GM18873 (cell line): Measurements from ENCODE around the gene SPATS2L.

Experiments
- ATAC-seq: cut with Tn5 transposase; IDR thresholded peaks from one replicate; pipeline ENCODE4 v1.9.1; 2021; ENCODE audit warnings: mild to moderate bottlenecking, moderate library complexity, moderate number of reproducible peaks; ENCODE audit not compliant: unreplicated experiment, low FRiP score

SPATS2L gene

GRCh38 chr2:200288670-200289429 lies 17.6 kb upstream of the SPATS2L start:
- no peak for ATAC-seq

DNA sequence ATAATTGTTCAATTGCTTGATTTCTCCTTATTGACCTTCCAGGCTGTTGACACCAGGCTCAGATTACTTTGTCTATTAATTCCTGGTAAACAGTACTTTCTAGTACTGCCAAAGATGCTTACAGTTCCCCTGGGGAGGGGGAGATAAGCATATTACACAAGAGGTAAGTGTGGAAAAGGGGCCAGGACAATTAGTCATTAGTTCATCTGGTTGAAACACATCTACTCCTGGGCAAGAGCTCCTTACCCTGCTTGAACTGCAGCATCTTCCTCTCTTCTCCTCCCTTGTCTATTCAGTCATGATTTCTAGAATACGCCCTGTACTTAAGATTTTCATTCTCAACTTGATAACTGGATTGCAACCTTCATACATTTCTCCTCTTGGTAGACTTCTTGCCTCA lies 10.4 kb upstream of the SPATS2L start:
- ATAC-seq: no peak

DNA sequence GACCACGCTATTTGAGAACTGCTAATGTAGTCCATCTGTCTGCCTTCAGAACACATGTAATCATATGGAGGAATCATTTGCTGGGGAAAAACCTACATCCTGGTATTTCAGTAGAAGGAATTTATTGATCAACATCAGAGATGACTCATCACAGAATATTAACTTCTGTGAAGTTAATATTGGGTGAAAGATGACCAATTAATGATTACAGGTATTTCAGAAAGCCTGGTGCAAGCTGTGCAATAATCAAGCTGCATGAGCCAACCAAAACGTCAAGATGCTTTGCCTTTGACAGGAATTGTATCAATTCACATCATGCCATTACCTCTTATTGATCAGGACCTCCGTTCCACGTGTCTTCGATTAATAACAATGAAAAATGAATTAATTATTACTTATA lies 9.4 kb upstream of the SPATS2L start:
- ATAC-seq: no peak

DNA sequence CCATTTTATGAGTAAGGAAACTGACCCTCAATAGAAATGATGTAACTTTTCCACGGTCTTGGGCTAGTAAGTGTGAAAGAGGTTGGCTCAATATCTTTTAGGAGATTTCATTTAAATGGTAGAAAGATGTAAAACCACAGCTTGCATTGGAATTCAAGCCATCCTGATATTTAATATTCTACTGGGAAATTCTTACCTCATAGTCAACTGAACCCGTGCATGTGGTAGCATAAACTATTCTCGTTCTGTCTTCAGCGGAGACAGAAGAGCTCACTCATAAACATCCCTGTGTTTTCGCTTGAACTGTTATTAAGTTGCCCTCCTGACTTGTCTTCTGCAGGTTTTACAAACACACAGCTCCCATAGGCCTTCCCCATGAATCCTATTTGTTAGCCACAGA lies 8.5 kb upstream of the SPATS2L start:
- no peak for ATAC-seq

DNA sequence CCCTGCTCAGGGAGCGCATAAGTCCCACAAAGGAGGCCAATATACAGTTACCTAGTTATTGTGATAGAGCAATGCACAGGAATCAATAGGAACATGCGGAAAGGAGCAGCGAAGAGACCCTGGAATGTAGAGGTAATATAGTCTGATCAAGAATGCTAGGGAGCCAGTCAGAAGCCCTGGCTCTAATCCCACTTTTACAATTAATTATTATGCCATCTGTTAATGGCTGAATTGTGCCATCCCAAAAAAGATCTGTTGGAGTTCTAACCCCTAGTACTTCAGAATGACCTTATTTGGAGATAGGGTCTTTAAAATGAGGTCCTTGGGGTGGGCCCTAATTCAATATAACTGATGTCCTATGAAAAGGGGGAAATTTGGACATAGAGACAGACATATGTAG lies 7.7 kb upstream of the SPATS2L start:
- ATAC-seq: no peak

DNA sequence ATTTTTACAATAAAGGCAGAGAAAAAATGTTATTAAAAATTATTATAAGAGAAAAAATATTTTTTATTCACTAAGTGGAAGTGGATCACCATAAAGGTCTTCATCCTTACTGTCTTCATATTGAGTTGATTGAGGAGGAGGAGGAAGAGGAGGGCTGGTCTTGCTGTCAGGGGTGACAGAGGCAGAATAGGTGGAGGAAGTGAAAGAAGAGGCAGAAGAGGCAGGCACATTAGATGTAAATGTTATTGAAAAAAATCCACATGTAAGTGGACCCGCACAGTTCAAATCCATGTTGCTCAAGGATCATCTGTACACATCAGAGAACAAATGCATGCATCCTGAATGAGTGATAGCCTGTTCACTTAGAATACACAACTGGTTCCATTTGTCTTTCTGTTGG lies 6.4 kb upstream of the SPATS2L start:
- no peak for ATAC-seq

- no peak for ATAC-seq
Observed at GRCh38 chr2:200300638-200301314, 5.7 kb upstream of the SPATS2L start.

- ATAC-seq: no peak
Observed at GRCh38 chr2:200301953-200302858, 4.3 kb upstream of the SPATS2L start.

GRCh38 chr2:200302940-200303727 lies 3.4 kb upstream of the SPATS2L start:
- ATAC-seq: no peak

DNA sequence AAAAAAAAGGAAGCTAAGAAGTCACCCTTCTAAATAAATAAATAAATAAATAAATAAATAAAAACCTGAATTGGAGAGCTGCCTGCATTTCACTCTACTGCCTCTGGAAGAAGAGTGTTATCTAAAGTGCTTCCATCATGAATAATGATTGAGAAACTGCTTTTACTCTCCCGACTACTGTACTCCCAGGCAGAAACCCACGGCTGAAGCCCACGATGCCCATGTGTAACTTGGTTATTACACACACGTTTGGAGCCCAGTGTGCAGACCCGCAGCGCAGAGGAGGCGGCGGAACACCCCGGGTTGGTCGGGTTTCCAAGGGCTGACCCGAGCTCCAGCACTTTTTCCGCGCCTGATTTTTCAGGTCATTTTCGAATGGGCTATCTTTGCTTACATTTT lies 697 bp upstream of the SPATS2L start:
- ATAC-seq: no peak

DNA sequence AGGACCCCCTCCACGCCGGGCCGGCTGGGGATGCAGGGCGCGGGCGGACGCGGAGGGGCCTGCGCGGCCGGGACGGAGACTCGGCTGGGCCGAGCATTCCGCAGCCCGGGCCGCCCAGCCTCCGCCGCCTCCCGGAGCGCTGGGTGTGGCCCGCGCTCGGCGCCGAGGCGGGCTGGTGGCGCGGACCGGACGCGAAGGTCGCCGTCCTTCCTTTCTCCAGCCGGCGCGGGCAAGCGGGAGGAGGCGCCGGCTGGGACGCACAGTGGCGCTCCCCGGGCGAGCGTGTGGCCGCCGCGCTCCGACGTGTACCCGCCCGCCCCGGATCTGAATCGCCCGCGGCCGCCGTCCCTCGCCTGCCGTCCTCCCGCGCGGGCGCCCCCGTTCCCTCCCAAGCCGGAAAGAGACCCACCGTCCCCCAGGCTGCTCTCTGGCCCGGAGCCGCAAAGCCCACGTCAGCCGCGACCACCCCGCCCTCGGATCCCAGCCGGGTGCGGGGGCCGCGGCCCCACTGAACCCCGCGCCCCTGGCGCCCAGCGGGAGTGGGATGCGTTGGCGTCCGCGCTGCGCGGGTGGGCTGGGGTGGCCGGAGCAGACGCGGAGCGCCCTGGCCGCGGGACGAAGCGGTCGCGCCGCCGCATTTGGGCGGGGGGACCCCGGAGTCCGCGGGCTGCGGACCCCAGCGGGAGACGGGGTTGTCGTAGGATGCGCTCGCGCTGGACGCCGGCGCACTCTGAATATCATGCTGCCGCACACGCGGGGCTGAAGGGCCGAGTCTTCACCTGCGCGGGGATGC lies 634 bp downstream of the SPATS2L start:
- ATAC-seq: peak; percentile 42

- no peak for ATAC-seq
Observed at GRCh38 chr2:200307724-200308545, 1.4 kb downstream of the SPATS2L start.

- no peak for ATAC-seq
Observed at GRCh38 chr2:200308546-200309295, 2.2 kb downstream of the SPATS2L start.

- ATAC-seq: no peak
Observed at GRCh38 chr2:200309296-200310049, 3.0 kb downstream of the SPATS2L start.

- ATAC-seq: no peak
Observed at GRCh38 chr2:200310545-200310971, 4.1 kb downstream of the SPATS2L start.

DNA sequence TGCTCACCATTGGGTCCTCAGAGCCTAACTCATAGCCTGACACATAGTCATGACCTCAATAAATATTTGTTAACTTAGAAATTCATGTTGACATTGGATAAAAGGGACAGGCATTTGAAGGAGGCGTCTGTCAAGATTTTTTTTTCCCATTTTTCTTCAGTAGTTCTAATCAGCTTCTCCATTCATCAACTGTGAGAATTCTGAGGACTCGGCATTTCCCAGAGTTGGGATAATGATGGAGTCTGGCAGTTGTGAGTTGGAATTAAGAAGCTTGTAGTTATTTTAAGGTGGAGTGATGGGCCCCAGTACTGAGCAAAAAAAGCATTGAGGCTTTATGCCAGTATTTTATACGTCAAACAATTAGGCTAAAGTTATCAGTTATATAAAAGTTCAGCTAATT lies 4.6 kb downstream of the SPATS2L start:
- ATAC-seq: no peak

DNA sequence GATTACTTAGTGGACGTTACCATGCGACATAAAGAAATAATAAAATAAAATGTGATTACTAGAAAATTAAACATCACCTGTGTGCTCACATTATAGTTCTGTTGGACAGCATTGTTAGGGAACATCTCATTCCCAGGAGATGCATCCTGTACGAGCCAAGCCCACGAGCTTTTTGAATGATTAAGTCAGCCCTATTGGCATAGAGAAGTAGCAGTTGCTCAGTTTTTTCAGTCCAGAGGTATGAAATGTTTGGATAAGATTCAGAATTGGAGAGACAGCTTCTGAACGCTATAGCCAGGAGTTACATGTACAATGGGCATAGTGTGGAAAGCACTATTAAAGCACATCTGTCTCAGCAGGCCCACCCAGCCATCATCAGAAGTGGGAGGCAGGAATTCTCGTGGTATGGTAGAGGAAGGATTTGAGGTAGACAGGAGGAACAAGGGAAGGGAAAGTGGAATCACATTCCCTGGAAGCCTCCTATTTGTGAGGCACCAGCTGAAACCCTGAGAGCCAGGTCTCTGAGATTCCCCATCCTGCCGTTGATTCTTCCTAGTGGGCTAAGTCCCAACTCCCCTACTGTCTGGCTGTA lies 8.6 kb downstream of the SPATS2L start:
- no peak for ATAC-seq
